LHCN-M2 (cell line): Measurements from ENCODE around the gene CD79A. TPM values are rescaled to one million over a fixed set of nuclear protein-coding genes. Genes with fewer than 3 reads are reported as not detected.
"Not testable (repeated sequence)": the region's sequence is repeated elsewhere in the genome, so short reads cannot be mapped to it uniquely, and the experiment has no call there.

Experiments
- DNase-seq: peaks from one replicate; pipeline ENCODE4 v3.0.0-alpha.2; 2012; ENCODE audit warnings: low read depth
- total RNA-seq: library from RNA; depleted of rRNA; stranded (reverse); fragments of >200 nt; gene quantifications from 2 replicates; pipeline ENCODE4 v1.2.3, GENCODE V29; 2014

Gene CD79A
- total RNA-seq, 1 experiment from 2014 or later: 0.23 TPM

- no peak for DNase-seq
Observed at GRCh38 chr19:41863209-41863931, 13.7 kb upstream of the CD79A start.

GRCh38 chr19:41864374-41864773, 12.7 kb upstream of the CD79A start:
- DNase-seq: no peak

GRCh38 chr19:41866284-41866683, 10.8 kb upstream of the CD79A start:
- no peak for DNase-seq

- DNase-seq: no peak
Observed at GRCh38 chr19:41868120-41868988, 8.7 kb upstream of the CD79A start.

GRCh38 chr19:41868989-41869300, 8.1 kb upstream of the CD79A start:
- no peak for DNase-seq

GRCh38 chr19:41869374-41869955, 7.6 kb upstream of the CD79A start:
- no peak for DNase-seq

GRCh38 chr19:41870401-41870873, 6.6 kb upstream of the CD79A start:
- no peak for DNase-seq

- DNase-seq: no peak
Observed at GRCh38 chr19:41871573-41872383, 5.3 kb upstream of the CD79A start.

- no peak for DNase-seq
Observed at GRCh38 chr19:41872384-41872774, 4.7 kb upstream of the CD79A start.

GRCh38 chr19:41872775-41873647, 4.1 kb upstream of the CD79A start:
- DNase-seq: peak; percentile 57

GRCh38 chr19:41875973-41876372, 1.1 kb upstream of the CD79A start:
- DNase-seq: not testable (repeated sequence)

GRCh38 chr19:41877916-41878905, 1.1 kb downstream of the CD79A start:
- DNase-seq: no peak

- no peak for DNase-seq
Observed at GRCh38 chr19:41879080-41879479, 2.0 kb downstream of the CD79A start.

GRCh38 chr19:41879670-41880328, 2.7 kb downstream of the CD79A start:
- no peak for DNase-seq

- DNase-seq: no peak
Observed at GRCh38 chr19:41880329-41880708, 3.2 kb downstream of the CD79A start.

GRCh38 chr19:41882568-41883462, 5.7 kb downstream of the CD79A start, which contains the start of gene ARHGEF1:
Gene ARHGEF1 (plus strand): TSS chr19:41883184. CDS start chr19:41888083, 4,899 bp downstream.
- DNase-seq: no peak

- no peak for DNase-seq
Observed at GRCh38 chr19:41883463-41883820, 6.4 kb downstream of the CD79A start.
